BJ (cell line): ENCODE data around the gene ARHGEF38. TPM values are rescaled to one million over a fixed set of nuclear protein-coding genes. Genes with fewer than 3 reads are reported as not detected.

Experiments
- CTCF ChIA-PET: fragments of 350-600 bp; formaldehyde crosslinking; extraction: SDS; loops from one replicate; lab custom pipeline; 2021; ENCODE audit warnings: antibody characterized with exemption, inconsistent platforms; lab: Yijun Ruan, JAX
- POLR2A ChIA-PET: fragments of 300-600 bp; sonication (Branson Sonifier 250); formaldehyde crosslinking; extraction: SDS; loops from one replicate; lab custom pipeline; 2021; ENCODE audit warnings: antibody characterized with exemption; lab: Charles Lee
- DNase-seq: peaks from one replicate; pipeline ENCODE4 v3.0.0-alpha.2; 2011; ENCODE audit warnings: low read depth
- H3K27me3 ChIP-seq: 2 replicates; pipeline ENCODE4 v1.6.0; 2011; ENCODE audit warnings: low read length; ENCODE audit not compliant: control insufficient read depth, insufficient read depth
- H3K36me3 ChIP-seq: 2 replicates; pipeline ENCODE4 v1.5.1; 2011; ENCODE audit warnings: low read length; ENCODE audit not compliant: control insufficient read depth, insufficient read depth
- H3K4me3 ChIP-seq: 2 replicates; pipeline ENCODE4 v1.5.1; 2011; ENCODE audit warnings: low read depth, mild to moderate bottlenecking, control low read depth, low read length
- polyA plus RNA-seq: library from polyadenylated mRNA; depleted of rRNA; stranded (reverse); fragments of >200 nt; gene quantifications from 2 replicates; pipeline ENCODE4 v1.2.3, GENCODE V29; 2011
- TF ChIP-seq, protein P1 (sequence below): IDR thresholded peaks from 2 replicates; pipeline ENCODE4 v1.5.1; 2011; ENCODE audit warnings: low read depth, mild to moderate bottlenecking, control low read depth, inconsistent platforms, low read length, moderate library complexity; ENCODE audit not compliant: insufficient read depth

ARHGEF38 gene
- polyA plus RNA-seq, 1 experiment = not detected

- H3K27me3 ChIP-seq = no peaks in the 10 kb centered on the region
- TF ChIP-seq, protein P1, sequence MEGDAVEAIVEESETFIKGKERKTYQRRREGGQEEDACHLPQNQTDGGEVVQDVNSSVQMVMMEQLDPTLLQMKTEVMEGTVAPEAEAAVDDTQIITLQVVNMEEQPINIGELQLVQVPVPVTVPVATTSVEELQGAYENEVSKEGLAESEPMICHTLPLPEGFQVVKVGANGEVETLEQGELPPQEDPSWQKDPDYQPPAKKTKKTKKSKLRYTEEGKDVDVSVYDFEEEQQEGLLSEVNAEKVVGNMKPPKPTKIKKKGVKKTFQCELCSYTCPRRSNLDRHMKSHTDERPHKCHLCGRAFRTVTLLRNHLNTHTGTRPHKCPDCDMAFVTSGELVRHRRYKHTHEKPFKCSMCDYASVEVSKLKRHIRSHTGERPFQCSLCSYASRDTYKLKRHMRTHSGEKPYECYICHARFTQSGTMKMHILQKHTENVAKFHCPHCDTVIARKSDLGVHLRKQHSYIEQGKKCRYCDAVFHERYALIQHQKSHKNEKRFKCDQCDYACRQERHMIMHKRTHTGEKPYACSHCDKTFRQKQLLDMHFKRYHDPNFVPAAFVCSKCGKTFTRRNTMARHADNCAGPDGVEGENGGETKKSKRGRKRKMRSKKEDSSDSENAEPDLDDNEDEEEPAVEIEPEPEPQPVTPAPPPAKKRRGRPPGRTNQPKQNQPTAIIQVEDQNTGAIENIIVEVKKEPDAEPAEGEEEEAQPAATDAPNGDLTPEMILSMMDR = no peak
- H3K4me3 ChIP-seq = no peak overlapping the region
- POLR2A ChIA-PET = no interaction called here
- CTCF ChIA-PET = interaction anchor here (0.6 to 1.0 kb wide), 2 partner anchors 31 to 1209 kb away, joined by 3 read pairs; no protein-coding TSS in a partner anchor
- DNase-seq = no peak
- no peaks in the 10 kb centered on the region for H3K36me3 ChIP-seq
Measured at GRCh38 chr4:105624530-105624929, 72.1 kb downstream of the ARHGEF38 start.

- no peaks in the 10 kb centered on the region for H3K36me3 ChIP-seq
- H3K27me3 ChIP-seq = no peaks in the 10 kb centered on the region
- ChIA-PET CTCF (no interaction called here), POLR2A (no interaction called here)
- H3K4me3 ChIP-seq = no peak overlapping the region
- TF ChIP-seq, protein P1 = no peak
- no peak for DNase-seq
Measured at GRCh38 chr4:105625214-105625613, 72.8 kb downstream of the ARHGEF38 start.

- no peak for DNase-seq
- TF ChIP-seq, protein P1 = no peak
- ChIA-PET CTCF (no interaction called here), POLR2A (no interaction called here)
- no peaks in the 10 kb centered on the region for H3K36me3 ChIP-seq
- H3K4me3 ChIP-seq = no peak overlapping the region
- no peaks in the 10 kb centered on the region for H3K27me3 ChIP-seq
Measured at GRCh38 chr4:105626846-105627245, 74.4 kb downstream of the ARHGEF38 start.

- TF ChIP-seq, protein P1 = no peak
- ChIA-PET CTCF (no interaction called here), POLR2A (no interaction called here)
- H3K36me3 ChIP-seq = no peaks in the 10 kb centered on the region
- no peak for DNase-seq
- H3K27me3 ChIP-seq = no peaks in the 10 kb centered on the region
- H3K4me3 ChIP-seq = no peak overlapping the region
Measured at GRCh38 chr4:105627620-105628019, 75.2 kb downstream of the ARHGEF38 start.

DNA sequence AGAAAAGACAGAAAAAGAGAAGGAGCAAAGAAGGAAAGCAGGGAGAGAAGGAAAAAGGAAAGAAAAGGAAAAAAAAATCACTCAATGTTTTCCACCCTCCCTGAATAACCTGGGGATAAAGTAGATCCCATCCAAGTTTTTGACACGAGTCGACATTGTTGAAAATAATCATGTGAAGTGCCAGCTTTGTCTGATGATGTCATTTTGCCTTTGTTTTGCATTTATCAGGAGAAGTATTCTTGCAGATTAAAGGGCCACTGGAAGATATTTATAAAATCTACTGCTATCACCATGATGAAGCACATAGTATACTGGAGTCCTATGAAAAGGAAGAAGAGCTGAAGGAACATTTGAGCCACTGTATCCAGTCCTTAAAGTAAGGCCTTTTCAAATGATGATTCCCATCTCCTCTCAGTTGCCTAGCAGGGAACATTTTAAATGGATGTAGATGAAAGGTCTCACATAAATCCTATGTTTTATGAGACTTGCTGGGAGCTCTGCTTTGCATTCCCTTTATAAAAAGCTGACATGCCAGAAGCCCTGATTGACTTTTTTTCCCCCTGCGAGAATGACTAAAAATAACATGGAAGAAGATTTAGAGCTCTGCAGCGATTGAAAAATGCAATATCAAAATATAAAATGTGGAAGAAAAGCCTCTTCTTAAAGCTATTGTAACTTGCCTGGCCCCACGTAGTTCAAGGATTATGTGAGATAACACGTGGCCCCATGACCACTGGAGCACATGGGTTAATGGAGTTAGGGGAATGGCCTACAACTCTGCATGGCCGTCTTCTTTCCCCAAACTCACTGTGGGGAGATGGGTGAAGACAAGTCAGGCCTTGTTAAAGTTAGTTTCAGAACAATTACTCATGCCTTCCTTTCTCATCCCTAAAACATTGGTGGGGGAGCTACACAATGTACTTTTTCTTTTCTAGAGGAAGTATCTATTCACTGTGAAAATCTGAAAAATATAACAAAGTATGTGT lies 78.5 kb downstream of the ARHGEF38 start:
- Histone ChIP-seq H3K27me3 (no peaks in the 10 kb centered on the region), H3K36me3 (no peaks in the 10 kb centered on the region), H3K4me3 (no peak overlapping the region)
- TF ChIP-seq, protein P1 = no peak
- no peak for DNase-seq
- CTCF ChIA-PET = no interaction called here
- POLR2A ChIA-PET = no interaction called here
